ACC112 (cell line): ENCODE results near the gene MRPS35.

Experiments
- H2AFZ ChIP-seq: fragments of 200-600 bp; sonication (generic); one replicate; pipeline ENCODE4 v1.6.0; 2017; ENCODE audit warnings: antibody characterized with exemption, low read length; ENCODE audit not compliant: unreplicated experiment
- H3K27ac ChIP-seq: fragments of 200-600 bp; sonication (generic); 2 replicates; pipeline ENCODE4 v1.5.1; 2014; ENCODE audit warnings: low read depth, mild to moderate bottlenecking, antibody characterized with exemption, low read length, moderate library complexity
- H3K27me3 ChIP-seq: fragments of 200-600 bp; sonication (generic); 2 replicates; pipeline ENCODE4 v1.6.1; 2014; ENCODE audit warnings: mild to moderate bottlenecking, antibody characterized with exemption, low read length, moderate library complexity, mixed read lengths; ENCODE audit not compliant: insufficient read depth
- H3K36me3 ChIP-seq: fragments of 200-600 bp; sonication (generic); 2 replicates; pipeline ENCODE4 v1.6.1; 2016; ENCODE audit warnings: mild to moderate bottlenecking, antibody characterized with exemption, low read length, moderate library complexity, mixed read lengths; ENCODE audit not compliant: insufficient read depth
- H3K4me1 ChIP-seq: fragments of 200-600 bp; sonication (generic); one replicate; pipeline ENCODE4 v1.6.1; 2016; ENCODE audit warnings: low read length, mixed read lengths; ENCODE audit not compliant: insufficient read depth, unreplicated experiment, control insufficient read depth
- H3K4me3 ChIP-seq: fragments of 200-600 bp; sonication (generic); 2 replicates; pipeline ENCODE4 v1.5.1; 2014; ENCODE audit warnings: mild to moderate bottlenecking, low read depth, low read length
- H3K79me2 ChIP-seq: fragments of 200-600 bp; sonication (generic); one replicate; pipeline ENCODE4 v1.6.0; 2016; ENCODE audit warnings: low read length; ENCODE audit not compliant: control insufficient read depth, unreplicated experiment, insufficient read depth

Gene MRPS35

GRCh38 chr12:27710592-27711316, at the start of gene MRPS35:
Gene MRPS35, plus strand, starts transcription at chr12:27710832. Its CDS starts 12 bp downstream, at chr12:27710844.
- Histone ChIP-seq H3K27ac (peak within 1 kb of the TSS; percentile 73), H2AFZ (peak within 1 kb of the TSS; percentile 98), H3K27me3 (no peaks in the 10 kb centered on the region), H3K36me3 (peaks cover 6% of the 10 kb centered on the region; the same call in 1 of the 2 replicates), H3K4me1 (peaks cover 8% of the 10 kb centered on the region), H3K79me2 (peaks cover 47% of the 10 kb centered on the region), H3K4me3 (peak within 1 kb of the TSS; percentile 99)

GRCh38 chr12:27665704-27666103, 44.9 kb upstream of the MRPS35 start:
- Histone ChIP-seq H3K36me3 (peaks cover 46% of the 10 kb centered on the region), H3K27me3 (no peaks in the 10 kb centered on the region), H3K4me3 (no peak overlapping the region), H3K27ac (no peak overlapping the region), H3K4me1 (peaks cover 16% of the 10 kb centered on the region), H3K79me2 (no peaks in the 10 kb centered on the region), H2AFZ (no peak overlapping the region)

GRCh38 chr12:27666510-27666909, 44.1 kb upstream of the MRPS35 start:
- Histone ChIP-seq H3K4me1 (peaks cover 16% of the 10 kb centered on the region), H3K27me3 (no peaks in the 10 kb centered on the region), H2AFZ (no peak overlapping the region), H3K4me3 (no peak overlapping the region), H3K36me3 (peaks cover 48% of the 10 kb centered on the region), H3K79me2 (no peaks in the 10 kb centered on the region), H3K27ac (peak overlapping the region; percentile 64)

GRCh38 chr12:27667540-27667939, 43.1 kb upstream of the MRPS35 start:
- Histone ChIP-seq H3K36me3 (peaks cover 47% of the 10 kb centered on the region), H3K27me3 (no peaks in the 10 kb centered on the region)

DNA sequence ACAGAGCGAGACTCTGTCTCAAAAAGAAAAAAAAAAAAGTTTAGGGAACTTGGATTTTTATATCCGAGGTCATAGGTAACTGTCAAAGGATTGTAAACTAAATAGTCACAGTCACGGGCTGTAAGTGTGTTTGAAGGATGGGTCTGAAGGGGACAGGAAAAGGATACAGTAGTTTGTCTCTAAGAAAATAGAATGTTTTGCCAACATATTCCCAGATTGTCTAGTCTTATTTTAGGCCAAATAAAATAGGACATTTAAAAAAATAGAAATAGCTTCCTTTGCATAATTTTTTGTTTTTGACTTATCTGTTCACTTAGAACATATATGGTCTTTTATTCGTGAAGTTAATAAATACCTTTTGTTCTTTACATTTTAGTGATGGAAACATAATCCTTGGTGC, 38.6 kb upstream of the MRPS35 start:
- H3K36me3 ChIP-seq, result peaks cover 34% of the 10 kb centered on the region
- no peak overlapping the region for H3K4me3 ChIP-seq
- peaks cover 8% of the 10 kb centered on the region for H3K4me1 ChIP-seq
- no peak overlapping the region for H3K27ac ChIP-seq
- H3K27me3 ChIP-seq, result no peaks in the 10 kb centered on the region
- no peaks in the 10 kb centered on the region for H3K79me2 ChIP-seq
- no peak overlapping the region for H2AFZ ChIP-seq

More at GRCh38 chr12:27667540-27667939, 43.1 kb upstream of the MRPS35 start:
- peaks cover 16% of the 10 kb centered on the region for H3K4me1 ChIP-seq
- no peak overlapping the region for H2AFZ ChIP-seq
- H3K4me3 ChIP-seq, result no peak overlapping the region
- H3K27ac ChIP-seq, result peak overlapping the region; percentile 64
- H3K79me2 ChIP-seq, result no peaks in the 10 kb centered on the region

- H3K4me1 ChIP-seq, result peaks cover 3% of the 10 kb centered on the region
- no peaks in the 10 kb centered on the region for H3K79me2 ChIP-seq
- H3K27me3 ChIP-seq, result no peaks in the 10 kb centered on the region
- H3K27ac ChIP-seq, result no peak overlapping the region
- peaks cover 31% of the 10 kb centered on the region for H3K36me3 ChIP-seq
- no peak overlapping the region for H2AFZ ChIP-seq
- H3K4me3 ChIP-seq, result no peak overlapping the region
These were observed 38.0 kb upstream of the MRPS35 start for GRCh38 chr12:27672643-27673042.

DNA sequence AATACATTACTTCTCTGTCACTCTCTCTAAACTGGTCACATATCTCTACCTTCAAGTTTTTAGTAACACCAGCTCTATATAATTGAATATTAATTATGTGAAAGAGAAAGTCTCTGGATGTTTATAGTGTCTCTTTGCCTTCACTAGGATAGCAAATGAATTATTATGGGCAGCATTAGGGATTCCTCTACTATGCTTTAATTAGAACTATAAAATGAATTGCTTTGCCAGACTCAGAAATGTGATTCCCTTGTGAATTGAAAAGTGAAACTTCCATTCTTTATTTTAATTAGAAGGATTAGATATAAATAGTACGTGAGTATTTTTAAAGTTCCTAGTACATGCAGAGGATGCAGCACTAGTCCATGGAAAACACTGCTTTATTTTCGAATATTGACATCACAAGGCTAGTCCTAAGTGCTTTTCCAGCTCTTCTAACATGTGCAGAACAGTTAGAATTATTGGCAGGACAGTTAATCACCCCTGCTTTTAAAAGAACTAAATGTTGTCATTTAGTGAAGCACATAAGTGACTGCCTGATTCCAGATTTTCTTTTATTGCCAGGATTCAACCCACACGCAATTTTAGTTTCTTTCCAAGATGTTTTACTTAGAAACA, 37.4 kb upstream of the MRPS35 start:
- no peaks in the 10 kb centered on the region for H3K4me1 ChIP-seq
- H3K79me2 ChIP-seq, result no peaks in the 10 kb centered on the region
- H3K27me3 ChIP-seq, result no peaks in the 10 kb centered on the region
- H2AFZ ChIP-seq, result no peak overlapping the region
- H3K4me3 ChIP-seq, result no peak overlapping the region
- no peak overlapping the region for H3K27ac ChIP-seq
- peaks cover 35% of the 10 kb centered on the region for H3K36me3 ChIP-seq

- Histone ChIP-seq H3K4me3 (no peak overlapping the region), H2AFZ (no peak overlapping the region), H3K4me1 (no peaks in the 10 kb centered on the region), H3K36me3 (peaks cover 38% of the 10 kb centered on the region), H3K27me3 (no peaks in the 10 kb centered on the region), H3K27ac (no peak overlapping the region), H3K79me2 (no peaks in the 10 kb centered on the region)
These were observed 35.6 kb upstream of the MRPS35 start for GRCh38 chr12:27674989-27675388.

DNA sequence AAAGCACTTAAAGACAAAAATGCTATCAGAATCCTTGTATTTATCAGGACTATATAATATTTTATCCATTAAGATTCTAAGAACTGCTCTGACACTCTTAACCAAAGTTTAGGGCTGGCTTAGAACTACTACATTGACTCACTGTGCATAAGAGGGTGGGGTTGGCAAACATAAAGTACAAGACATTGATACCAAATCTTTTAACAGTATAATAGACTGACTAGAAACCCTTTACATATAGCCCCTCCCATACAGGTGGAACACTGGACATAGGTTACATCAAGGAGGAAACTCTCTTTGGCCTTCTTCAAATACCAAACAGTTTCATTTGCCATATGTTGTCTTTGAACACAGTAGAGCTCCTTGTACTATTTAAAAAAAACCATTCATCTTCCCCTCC, 30.0 kb upstream of the MRPS35 start:
- Histone ChIP-seq H3K27me3 (no peaks in the 10 kb centered on the region), H3K36me3 (peaks cover 50% of the 10 kb centered on the region), H2AFZ (no peak overlapping the region), H3K79me2 (no peaks in the 10 kb centered on the region), H3K4me3 (no peak overlapping the region), H3K27ac (no peak overlapping the region), H3K4me1 (no peaks in the 10 kb centered on the region)

GRCh38 chr12:27682534-27682933, 28.1 kb upstream of the MRPS35 start:
- Histone ChIP-seq H3K4me1 (no peaks in the 10 kb centered on the region), H3K27ac (no peak overlapping the region), H3K36me3 (peaks cover 53% of the 10 kb centered on the region), H2AFZ (no peak overlapping the region), H3K79me2 (no peaks in the 10 kb centered on the region), H3K27me3 (no peaks in the 10 kb centered on the region), H3K4me3 (no peak overlapping the region)

GRCh38 chr12:27685274-27685673, 25.4 kb upstream of the MRPS35 start:
- H3K4me1 ChIP-seq, result no peaks in the 10 kb centered on the region
- no peaks in the 10 kb centered on the region for H3K27me3 ChIP-seq
- H2AFZ ChIP-seq, result no peak overlapping the region
- peaks cover 50% of the 10 kb centered on the region for H3K36me3 ChIP-seq
- no peak overlapping the region for H3K4me3 ChIP-seq
- no peak overlapping the region for H3K27ac ChIP-seq
- no peaks in the 10 kb centered on the region for H3K79me2 ChIP-seq
